Erythroblast (primary cell): ENCODE data around the gene DOK7.
"Not testable (repeated sequence)": the region's sequence is repeated elsewhere in the genome, so short reads cannot be mapped to it uniquely, and the experiment has no call there.

Experiments
- GATA1 ChIP-seq: IDR thresholded peaks from 2 replicates; pipeline ENCODE4 v1.6.1; 2011; ENCODE audit warnings: low read depth, mild to moderate bottlenecking, control low read depth, low read length, moderate library complexity
- POLR2A ChIP-seq: IDR thresholded peaks from 2 replicates; pipeline ENCODE4 v1.6.1; 2011; ENCODE audit warnings: mild to moderate bottlenecking, low read length

DNA sequence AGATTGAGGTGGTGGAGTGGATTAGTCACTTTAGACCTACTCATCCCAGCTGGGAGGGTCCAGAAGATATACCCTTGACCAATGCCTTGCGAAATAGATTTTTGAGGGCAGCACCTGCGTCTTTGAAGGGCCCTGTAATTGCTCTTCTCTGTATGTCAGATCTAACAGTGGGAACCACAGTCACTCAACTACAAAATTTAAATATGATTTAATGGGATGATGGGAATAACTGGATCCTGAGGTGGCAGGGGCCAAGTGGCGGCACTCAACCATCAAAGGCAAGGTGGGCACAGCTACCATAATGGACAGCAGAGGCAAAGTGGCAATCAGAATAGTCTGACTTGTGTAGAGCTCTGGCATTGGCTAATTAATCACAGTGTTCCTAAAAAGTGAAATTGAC, 7.5 kb upstream of the DOK7 start:
- not testable (repeated sequence) for TF ChIP-seq POLR2A, GATA1
